Esophagus muscularis mucosa (tissue), 4 donors: ENCODE results near the gene NR1I3.

Experiments used
- CTCF ChIP-seq, 3 experiments: fragments of 200-600 bp in 2 of 3; fragments of 450-650 bp in 1 of 3; sonication (generic) in 2 of 3; IDR thresholded peaks; one replicate each; pipeline ENCODE4 v1.5.1; 2017 to 2019; ENCODE audit warnings: antibody characterized with exemption in 3 of 3, mild to moderate bottlenecking in 2 of 3, moderate library complexity in 1 of 3
- EP300 ChIP-seq: sonication (generic); formaldehyde crosslinking; IDR thresholded peaks from one replicate; pipeline ENCODE4 v1.6.1; 2017; ENCODE audit warnings: antibody characterized with exemption
- POLR2A ChIP-seq: fragments of 450-650 bp; IDR thresholded peaks from one replicate; pipeline ENCODE4 v1.6.1; 2017; ENCODE audit warnings: antibody characterized with exemption, moderate library complexity, mild to moderate bottlenecking, low read depth
- POLR2AphosphoS5 ChIP-seq, 2 donors: sonication (generic); formaldehyde crosslinking; IDR thresholded peaks; one replicate each; pipeline ENCODE4 v1.6.1; 2017; ENCODE audit warnings: antibody characterized with exemption in 2 of 2

DNA sequence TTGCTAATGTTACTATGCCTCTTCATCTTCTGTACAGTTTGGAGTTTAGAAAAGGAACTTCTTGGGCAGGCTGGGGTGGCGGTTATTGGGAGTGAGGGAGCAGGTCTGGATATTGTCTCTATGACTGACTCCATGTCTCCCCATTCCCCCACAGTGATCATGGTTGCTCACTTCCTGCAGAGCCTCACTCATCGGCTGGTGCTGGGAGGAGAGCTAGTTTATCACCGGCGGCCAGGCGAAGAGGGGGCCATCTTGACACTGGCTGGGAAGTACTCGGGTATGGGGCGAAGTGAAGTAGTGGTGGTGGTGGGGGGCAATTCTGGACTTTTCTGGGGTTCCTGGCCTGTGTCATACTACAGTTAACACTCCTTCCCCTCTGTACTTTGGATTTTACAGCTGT lies 10.0 kb downstream of the NR1I3 start:
- TF ChIP-seq CTCF (IDR thresholded peaks at IDR 0.05) (no peak), POLR2A (no peak), EP300 (no peak), POLR2AphosphoS5 (IDR thresholded peaks at IDR 0.05) (no peak)
